Mesothelial cell of epicardium (in vitro differentiated cells): ENCODE measurements around the gene FMNL2. TPM values are rescaled to one million over a fixed set of nuclear protein-coding genes. Genes with fewer than 3 reads are reported as not detected.

Experiments used
- DNase-seq, 2 experiments: peaks; one replicate each; pipeline ENCODE4 v3.0.0; 2021; ENCODE audit warnings: low spot score in 2 of 2; ENCODE audit not compliant: unreplicated experiment in 2 of 2
- H3K27ac Mint-ChIP-seq: 2 replicates; pipeline ENCODE4 v1.8.0; 2021; ENCODE audit warnings: mixed read lengths
- H3K27me3 Mint-ChIP-seq: 2 replicates; pipeline ENCODE4 v1.8.0; 2021; ENCODE audit warnings: low read depth, mixed read lengths
- H3K36me3 Mint-ChIP-seq: 2 replicates; pipeline ENCODE4 v1.8.0; 2021; ENCODE audit warnings: mixed read lengths
- H3K4me1 Mint-ChIP-seq: 2 replicates; pipeline ENCODE4 v1.8.0; 2021; ENCODE audit warnings: mixed read lengths
- H3K4me3 Mint-ChIP-seq: 2 replicates; pipeline ENCODE4 v1.8.0; 2021; ENCODE audit warnings: mild to moderate bottlenecking, moderate library complexity, mixed read lengths
- H3K9me3 Mint-ChIP-seq: 2 replicates; pipeline ENCODE4 v1.8.0; 2021; ENCODE audit warnings: mixed read lengths
- CTCF ChIP-seq: fragments of 200-600 bp; sonication (generic); IDR thresholded peaks from one replicate; pipeline ENCODE4 v1.5.0; 2021; ENCODE audit warnings: antibody characterized with exemption; ENCODE audit not compliant: unreplicated experiment
- total RNA-seq: library from RNA; stranded (reverse); gene quantifications from 3 replicates; pipeline ENCODE4 v1.2.1, GENCODE V29; 2021

The FMNL2 gene
- total RNA-seq, 1 donor from 2014 or later, result 52.6 TPM

GRCh38 chr2:152496371-152496770 is 161.4 kb downstream of the FMNL2 start:
- H3K27ac Mint-ChIP-seq, result no peak overlapping the region
- peaks cover 22% of the 10 kb centered on the region for H3K9me3 Mint-ChIP-seq
- peaks cover 9% of the 10 kb centered on the region for H3K36me3 Mint-ChIP-seq
- no peak for TF ChIP-seq CTCF
- H3K27me3 Mint-ChIP-seq, result no peaks in the 10 kb centered on the region
- H3K4me3 Mint-ChIP-seq, result no peak overlapping the region
- no peak for DNase-seq
- H3K4me1 Mint-ChIP-seq, result peaks cover 42% of the 10 kb centered on the region

- H3K27ac Mint-ChIP-seq, result no peak overlapping the region
- peaks cover 33% of the 10 kb centered on the region for H3K4me1 Mint-ChIP-seq
- H3K4me3 Mint-ChIP-seq, result no peak overlapping the region
- DNase-seq, result no peak
- no peak for TF ChIP-seq CTCF
- no peaks in the 10 kb centered on the region for H3K27me3 Mint-ChIP-seq
- H3K9me3 Mint-ChIP-seq, result peaks cover 24% of the 10 kb centered on the region
- H3K36me3 Mint-ChIP-seq, result peaks cover 13% of the 10 kb centered on the region
Observed at GRCh38 chr2:152497481-152498052, 162.6 kb downstream of the FMNL2 start.

- peak overlapping the region; percentile 71 for H3K27ac Mint-ChIP-seq
- H3K27me3 Mint-ChIP-seq, result no peaks in the 10 kb centered on the region
- no peak for TF ChIP-seq CTCF
- H3K9me3 Mint-ChIP-seq, result peaks cover 35% of the 10 kb centered on the region
- H3K36me3 Mint-ChIP-seq, result peaks cover 16% of the 10 kb centered on the region
- peaks cover 18% of the 10 kb centered on the region for H3K4me1 Mint-ChIP-seq
- no peak for DNase-seq
- no peak overlapping the region for H3K4me3 Mint-ChIP-seq
Observed at GRCh38 chr2:152499331-152499816, 164.4 kb downstream of the FMNL2 start.

GRCh38 chr2:152499896-152500735 is 165.1 kb downstream of the FMNL2 start:
- peak overlapping the region; percentile 48 for H3K27ac Mint-ChIP-seq
- no peak for TF ChIP-seq CTCF
- H3K4me1 Mint-ChIP-seq, result peaks cover 26% of the 10 kb centered on the region
- H3K27me3 Mint-ChIP-seq, result no peaks in the 10 kb centered on the region
- H3K36me3 Mint-ChIP-seq, result peaks cover 18% of the 10 kb centered on the region
- no peak for DNase-seq
- H3K4me3 Mint-ChIP-seq, result no peak overlapping the region
- peaks cover 35% of the 10 kb centered on the region for H3K9me3 Mint-ChIP-seq

- H3K9me3 Mint-ChIP-seq, result peaks cover 33% of the 10 kb centered on the region
- peaks cover 18% of the 10 kb centered on the region for H3K36me3 Mint-ChIP-seq
- H3K27me3 Mint-ChIP-seq, result no peaks in the 10 kb centered on the region
- no peak for TF ChIP-seq CTCF
- H3K4me3 Mint-ChIP-seq, result no peak overlapping the region
- DNase-seq, result no peak
- H3K4me1 Mint-ChIP-seq, result peaks cover 29% of the 10 kb centered on the region
- H3K27ac Mint-ChIP-seq, result no peak overlapping the region
Observed at GRCh38 chr2:152500772-152501171, 165.8 kb downstream of the FMNL2 start.
